A673 (cell line): ENCODE data around the gene BEST4. TPM values are rescaled to one million over a fixed set of nuclear protein-coding genes. Genes with fewer than 3 reads are reported as not detected.
"Not testable (repeated sequence)": the region's sequence is repeated elsewhere in the genome, so short reads cannot be mapped to it uniquely, and the experiment has no call there.

ENCODE experiments used
- BruUV-seq: library from RNA; stranded (reverse); fragments of 400-500 nt; replicated peaks from 2 replicates; lab custom pipeline; 2021; lab: Mats Ljungman, UMichigan
- CTCF ChIA-PET: fragments of 300-600 bp; sonication (Branson Sonifier 250); formaldehyde crosslinking; loops from one replicate; lab custom pipeline; 2022; ENCODE audit warnings: antibody characterized with exemption; lab: Charles Lee
- POLR2A ChIA-PET: fragments of 300-600 bp; sonication (Branson Sonifier 250); formaldehyde crosslinking; loops from one replicate; lab custom pipeline; 2022; ENCODE audit warnings: antibody characterized with exemption; ENCODE audit not compliant: low non-redundant PET; lab: Charles Lee
- DNase-seq: peaks from one replicate; pipeline ENCODE4 v3.0.0-alpha.2; 2015; ENCODE audit warnings: low spot score
- H3K27ac ChIP-seq: fragments of 200-600 bp; sonication (generic); 2 replicates; pipeline ENCODE4 v1.5.1; 2016; ENCODE audit warnings: mixed run types, low read depth, mild to moderate bottlenecking, mixed read lengths, antibody characterized with exemption, low read length; ENCODE audit not compliant: poor library complexity, severe bottlenecking
- H3K27me3 ChIP-seq: fragments of 200-600 bp; sonication (generic); replicated peaks from 2 replicates; pipeline ENCODE4 v1.6.1; 2017; ENCODE audit warnings: mixed run types, low read depth, mild to moderate bottlenecking, mixed read lengths, antibody characterized with exemption, low read length; ENCODE audit not compliant: insufficient read depth, poor library complexity
- H3K36me3 ChIP-seq: fragments of 200-600 bp; sonication (generic); 2 replicates; pipeline ENCODE4 v1.6.1; 2016; ENCODE audit warnings: mixed run types, mild to moderate bottlenecking, mixed read lengths, antibody characterized with exemption, low read length; ENCODE audit not compliant: insufficient read depth, poor library complexity, severe bottlenecking
- H3K4me1 ChIP-seq: fragments of 200-600 bp; sonication (generic); 2 replicates; pipeline ENCODE4 v1.6.1; 2017; ENCODE audit warnings: mixed run types, mild to moderate bottlenecking, mixed read lengths, antibody characterized with exemption, low read length; ENCODE audit not compliant: insufficient read depth, poor library complexity, severe bottlenecking
- H3K4me3 ChIP-seq: fragments of 200-600 bp; sonication (generic); 2 replicates; pipeline ENCODE4 v1.5.1; 2016; ENCODE audit warnings: low read depth, mixed run types, mild to moderate bottlenecking, mixed read lengths, low read length; ENCODE audit not compliant: poor library complexity, severe bottlenecking
- H3K9me3 ChIP-seq: fragments of 200-600 bp; sonication (generic); 2 replicates; pipeline ENCODE4 v1.6.1; 2016; ENCODE audit warnings: mixed run types, low read depth, mild to moderate bottlenecking, mixed read lengths, antibody characterized with exemption, low read length; ENCODE audit not compliant: poor library complexity, severe bottlenecking
- EZH2 ChIP-seq: fragments of 200-600 bp; sonication (generic); IDR thresholded peaks from 2 replicates; pipeline ENCODE4 v1.6.1; 2017; ENCODE audit warnings: borderline replicate concordance, low read depth, mild to moderate bottlenecking, mixed read lengths, antibody characterized with exemption, low read length; ENCODE audit not compliant: poor library complexity, severe bottlenecking
- intact Hi-C: fragments of 100-400 bp; cut with micrococcal nuclease; formaldehyde crosslinking; loops from one replicate; pipeline ENCODE4 v1.10.0; 2022; ENCODE audit not compliant: unreplicated experiment
- total RNA-seq: library from RNA; stranded (reverse); gene quantifications from 2 replicates; pipeline ENCODE4 v1.2.3, GENCODE V29; 2021
- TF ChIP-seq, protein P1 (sequence below): fragments of 300-800, 200-600 bp; sonication (generic); conservative IDR thresholded peaks from 2 replicates; pipeline ENCODE4 v1.5.1; 2017; ENCODE audit warnings: low read depth, mild to moderate bottlenecking, antibody characterized with exemption, low read length, moderate library complexity, mixed read lengths

The BEST4 gene
- total RNA-seq, 1 experiment from 2014 or later: not detected

DNA sequence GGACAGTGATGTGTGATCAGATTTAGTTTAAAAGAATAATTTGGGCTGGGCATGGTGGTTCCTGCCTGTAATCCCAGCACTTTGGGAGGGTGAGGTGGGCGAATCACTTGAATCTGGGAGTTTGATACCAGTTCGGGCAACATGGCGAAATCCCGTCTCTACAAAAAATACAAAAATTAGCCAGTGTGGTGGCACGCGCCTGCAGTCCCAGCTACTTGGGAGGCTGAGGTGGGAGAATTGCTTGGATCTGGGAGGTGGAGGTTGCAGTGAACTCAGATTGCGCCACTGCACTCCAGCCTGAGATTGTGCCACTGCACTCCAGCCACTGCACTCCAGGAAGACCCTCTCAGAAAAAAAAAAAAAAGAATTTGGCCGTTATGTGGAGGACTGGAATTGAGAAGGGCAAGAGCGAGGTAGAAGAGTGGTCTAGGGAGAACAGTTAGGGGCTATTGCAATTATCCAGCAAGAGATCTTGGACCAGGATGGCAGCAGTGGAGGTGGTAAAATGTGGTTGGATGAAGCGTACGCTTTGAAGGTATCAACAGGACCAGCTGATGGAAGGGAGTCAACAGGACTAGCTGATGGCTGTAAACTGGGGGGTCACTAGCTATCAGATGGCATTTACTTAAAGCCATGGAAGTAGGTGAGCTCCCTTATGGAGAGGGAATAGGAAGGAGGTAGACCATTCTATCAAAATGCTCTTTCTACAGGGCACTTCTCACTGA lies 30.0 kb upstream of the BEST4 start:
- Histone ChIP-seq H3K4me3 (no peak overlapping the region), H3K9me3 (no peaks in the 10 kb centered on the region), H3K36me3 (no peaks in the 10 kb centered on the region), H3K4me1 (peaks cover 6% of the 10 kb centered on the region), H3K27me3 (no peaks in the 10 kb centered on the region), H3K27ac (no peak overlapping the region)
- no peak for DNase-seq
- CTCF ChIA-PET: interaction anchor here (1.2 kb wide), 1 partner anchor 18 kb away, joined by 3 read pairs; the partner anchor contains the start of gene PLK3
- intact Hi-C loops: loop anchor here (2.0 kb wide), 1 partner anchor 87 kb away; the partner anchor contains the start of gene RNU5D-1
- no peak for TF ChIP-seq EZH2
- TF ChIP-seq, protein P1, sequence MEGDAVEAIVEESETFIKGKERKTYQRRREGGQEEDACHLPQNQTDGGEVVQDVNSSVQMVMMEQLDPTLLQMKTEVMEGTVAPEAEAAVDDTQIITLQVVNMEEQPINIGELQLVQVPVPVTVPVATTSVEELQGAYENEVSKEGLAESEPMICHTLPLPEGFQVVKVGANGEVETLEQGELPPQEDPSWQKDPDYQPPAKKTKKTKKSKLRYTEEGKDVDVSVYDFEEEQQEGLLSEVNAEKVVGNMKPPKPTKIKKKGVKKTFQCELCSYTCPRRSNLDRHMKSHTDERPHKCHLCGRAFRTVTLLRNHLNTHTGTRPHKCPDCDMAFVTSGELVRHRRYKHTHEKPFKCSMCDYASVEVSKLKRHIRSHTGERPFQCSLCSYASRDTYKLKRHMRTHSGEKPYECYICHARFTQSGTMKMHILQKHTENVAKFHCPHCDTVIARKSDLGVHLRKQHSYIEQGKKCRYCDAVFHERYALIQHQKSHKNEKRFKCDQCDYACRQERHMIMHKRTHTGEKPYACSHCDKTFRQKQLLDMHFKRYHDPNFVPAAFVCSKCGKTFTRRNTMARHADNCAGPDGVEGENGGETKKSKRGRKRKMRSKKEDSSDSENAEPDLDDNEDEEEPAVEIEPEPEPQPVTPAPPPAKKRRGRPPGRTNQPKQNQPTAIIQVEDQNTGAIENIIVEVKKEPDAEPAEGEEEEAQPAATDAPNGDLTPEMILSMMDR: no peak
- BruUV-seq: no TSS peak
- POLR2A ChIA-PET: interaction anchor here (2.3 kb wide), 1 partner anchor 10 kb away, joined by 18 read pairs; the partner anchor contains the start of genes BTBD19 and DYNLT4

DNA sequence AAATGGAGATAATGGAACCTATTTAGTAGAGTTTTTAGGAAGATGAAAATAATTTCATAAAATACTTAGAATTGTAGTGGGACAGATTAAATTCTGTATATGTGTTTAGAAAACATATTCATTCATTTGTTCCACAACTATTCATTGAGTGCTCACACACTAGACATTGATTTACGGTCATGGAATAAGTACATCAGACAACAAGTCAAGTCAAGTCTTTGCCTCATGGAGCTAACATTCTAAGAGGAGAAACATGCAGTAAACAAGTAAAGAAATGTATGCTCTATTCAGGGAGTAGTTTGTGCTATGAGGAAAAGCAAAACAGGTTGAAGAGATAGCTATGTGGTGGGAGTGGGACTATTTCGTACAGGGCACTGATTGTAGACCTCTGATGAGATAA lies 29.3 kb upstream of the BEST4 start:
- H3K36me3 ChIP-seq: no peaks in the 10 kb centered on the region
- H3K27me3 ChIP-seq: no peaks in the 10 kb centered on the region
- TF ChIP-seq, protein P1: no peak
- no peak for TF ChIP-seq EZH2
- BruUV-seq: no TSS peak
- H3K9me3 ChIP-seq: no peaks in the 10 kb centered on the region
- CTCF ChIA-PET: interaction anchor here (1.2 kb wide), 1 partner anchor 17 kb away, joined by 3 read pairs; the partner anchor contains the start of gene PLK3
- POLR2A ChIA-PET: interaction anchor here (2.3 kb wide), 1 partner anchor 9 kb away, joined by 18 read pairs; the partner anchor contains the start of genes BTBD19 and DYNLT4
- peaks cover 6% of the 10 kb centered on the region for H3K4me1 ChIP-seq
- no peak for DNase-seq
- H3K4me3 ChIP-seq: no peak overlapping the region
- intact Hi-C loops: no loop called here
- no peak overlapping the region for H3K27ac ChIP-seq

DNA sequence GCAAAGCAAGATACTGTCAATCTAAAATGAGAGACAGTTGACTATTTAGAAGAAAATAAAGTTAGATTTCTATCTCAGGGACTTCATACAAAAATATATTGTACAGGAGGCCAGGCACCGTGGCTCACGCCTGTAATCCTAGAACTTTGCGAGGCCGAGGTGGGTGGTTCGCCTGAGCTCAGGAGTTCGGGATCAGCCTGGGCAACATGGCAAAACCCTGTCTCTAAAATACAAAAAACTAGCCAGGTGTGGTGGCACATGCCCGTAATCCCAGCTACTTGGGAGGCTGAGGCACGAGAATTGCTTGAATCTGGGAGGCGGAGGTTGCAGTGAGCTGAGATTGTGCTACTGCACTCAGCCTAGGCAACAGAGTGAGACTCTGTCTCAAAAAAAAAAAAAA lies 28.0 kb upstream of the BEST4 start:
- H3K4me3 ChIP-seq, intact Hi-C loops, BruUV-seq, H3K9me3 ChIP-seq, DNase-seq, H3K27me3 ChIP-seq, H3K27ac ChIP-seq, H3K36me3 ChIP-seq, CTCF ChIA-PET: not testable (repeated sequence)
- peaks cover 16% of the 10 kb centered on the region for H3K4me1 ChIP-seq
- POLR2A ChIA-PET: interaction anchor here (0.6 kb wide), 2 partner anchors 94 to 117 kb away, joined by 3 to 4 read pairs; no protein-coding TSS in a partner anchor
